HG03520 (cell line): ENCODE results near the gene G6PD.
"Not testable (repeated sequence)": the region's sequence is repeated elsewhere in the genome, so short reads cannot be mapped to it uniquely, and the experiment has no call there.

Experiments used
- ATAC-seq: cut with Tn5 transposase; IDR thresholded peaks from one replicate; pipeline ENCODE4 v1.9.1; 2021; ENCODE audit warnings: mild to moderate bottlenecking, moderate library complexity; ENCODE audit not compliant: unreplicated experiment

Gene G6PD

GRCh38 chrX:154515966-154516655, 30.5 kb downstream of the G6PD start, which contains the start of gene FAM3A:
FAM3A (minus strand) TSS chrX:154516232; CDS start chrX:154515772, 460 bp downstream.
- peak; percentile 88 for ATAC-seq

- ATAC-seq = no peak
Observed at GRCh38 chrX:154515090-154515965, 31.3 kb downstream of the G6PD start.

- ATAC-seq = no peak
Observed at GRCh38 chrX:154513716-154514115, 32.9 kb downstream of the G6PD start.

GRCh38 chrX:154512879-154513553, 33.6 kb downstream of the G6PD start:
- no peak for ATAC-seq

GRCh38 chrX:154511761-154512160, 34.9 kb downstream of the G6PD start:
- no peak for ATAC-seq

- no peak for ATAC-seq
Observed at GRCh38 chrX:154509455-154509854, 37.2 kb downstream of the G6PD start.

- ATAC-seq = no peak
Observed at GRCh38 chrX:154508384-154508745, 38.3 kb downstream of the G6PD start.

GRCh38 chrX:154507673-154508383, 38.8 kb downstream of the G6PD start:
- no peak for ATAC-seq

GRCh38 chrX:154506483-154507332, 39.9 kb downstream of the G6PD start:
- no peak for ATAC-seq

GRCh38 chrX:154505734-154506133, 40.9 kb downstream of the G6PD start:
- ATAC-seq = no peak

- ATAC-seq = no peak
Observed at GRCh38 chrX:154502989-154503388, 43.7 kb downstream of the G6PD start.

- no peak for ATAC-seq
Observed at GRCh38 chrX:154502098-154502497, 44.5 kb downstream of the G6PD start.

GRCh38 chrX:154501423-154501822, 45.2 kb downstream of the G6PD start:
- ATAC-seq = not testable (repeated sequence)

- ATAC-seq = not testable (repeated sequence)
Observed at GRCh38 chrX:154496591-154497137, 50.0 kb downstream of the G6PD start.

- no peak for ATAC-seq
Observed at GRCh38 chrX:154495472-154495922, 51.1 kb downstream of the G6PD start.

GRCh38 chrX:154494715-154495114, 51.9 kb downstream of the G6PD start:
- ATAC-seq = no peak

- ATAC-seq = peak; percentile 67
Observed at GRCh38 chrX:154490414-154491083, 56.1 kb downstream of the G6PD start, which contains the start of gene SLC10A3. SLC10A3 (minus strand) TSS chrX:154490629; CDS start chrX:154488940, 1,689 bp downstream.

GRCh38 chrX:154490021-154490413, 56.6 kb downstream of the G6PD start:
- peak; percentile 21 for ATAC-seq

- ATAC-seq = no peak
Observed at GRCh38 chrX:154489182-154489581, 57.5 kb downstream of the G6PD start.
